Measurements from ENCODE around the gene FAM110D.

DNA sequence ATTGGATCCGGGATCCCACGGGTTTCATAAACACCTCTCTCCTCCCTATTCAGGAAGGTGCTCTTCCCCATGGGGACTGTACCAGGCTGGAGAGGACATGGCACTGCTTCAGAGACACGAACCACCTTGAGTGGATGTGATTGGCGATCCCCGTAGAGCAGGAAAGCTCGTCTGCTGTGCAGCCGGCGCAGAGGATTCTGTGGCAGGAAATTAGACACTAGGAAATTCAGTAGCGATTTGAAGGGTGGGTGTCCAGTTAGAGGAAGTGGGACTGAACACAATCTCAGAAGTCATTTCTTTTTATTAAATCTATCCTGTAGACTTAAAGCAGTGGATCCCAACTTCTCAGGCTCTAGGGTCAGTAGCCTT, 46.5 kb upstream of the FAM110D start:
- TF ChIP-seq GATA2 (IDR thresholded peaks at IDR 0.05; ENCODE audit: low read depth, low read length) (no peak), GATA3 (IDR thresholded peaks at IDR 0.05; ENCODE audit: low read depth, low read length) (no peak)
